WTC11 (cell line): ENCODE data around the gene ETF1. TPM values are rescaled to one million over a fixed set of nuclear protein-coding genes. Genes with fewer than 3 reads are reported as not detected.

Experiments
- ATAC-seq: fragments of 200-7000 bp; cut with Tn5 transposase; 2 replicates; pipeline ENCODE4 v1.10.0; 2021; ENCODE audit warnings: mild to moderate bottlenecking, moderate library complexity
- CTCF ChIA-PET: fragments of 300-600 bp; sonication (Branson Sonifier 250); formaldehyde crosslinking; loops from one replicate; lab custom pipeline; 2021; ENCODE audit warnings: antibody characterized with exemption; lab: Charles Lee
- POLR2A ChIA-PET: fragments of 350-600 bp; sonication (Branson Sonifier 250); formaldehyde crosslinking; loops from one replicate; lab custom pipeline; 2021; ENCODE audit warnings: antibody characterized with exemption; lab: Charles Lee
- DNase-seq: peaks from one replicate; pipeline ENCODE4 v3.0.0; 2021; ENCODE audit warnings: low spot score
- H3K27ac Mint-ChIP-seq: 2 replicates; pipeline ENCODE4 v1.8.0; 2021; ENCODE audit warnings: mixed read lengths
- H3K27me3 Mint-ChIP-seq: 2 replicates; pipeline ENCODE4 v1.8.0; 2021; ENCODE audit warnings: low read depth, mild to moderate bottlenecking, moderate library complexity, mixed read lengths
- H3K36me3 Mint-ChIP-seq: 2 replicates; pipeline ENCODE4 v1.8.0; 2021; ENCODE audit warnings: mixed read lengths
- H3K4me1 Mint-ChIP-seq: 2 replicates; pipeline ENCODE4 v1.8.0; 2022; ENCODE audit warnings: mixed read lengths
- H3K4me3 Mint-ChIP-seq: 2 replicates; pipeline ENCODE4 v1.8.0; 2021; ENCODE audit warnings: mild to moderate bottlenecking, moderate library complexity, mixed read lengths
- H3K9me3 Mint-ChIP-seq: 2 replicates; pipeline ENCODE4 v1.8.0; 2021; ENCODE audit warnings: mixed read lengths
- ATF1 ChIP-seq: sonication (generic); formaldehyde crosslinking; IDR thresholded peaks from 2 replicates; pipeline ENCODE4 v1.8.1; 2023; ENCODE audit warnings: mild to moderate bottlenecking, moderate library complexity, missing genetic modification reagents
- CBFB ChIP-seq: sonication (generic); formaldehyde crosslinking; IDR thresholded peaks from 2 replicates; pipeline ENCODE4 v1.8.1; 2022; ENCODE audit warnings: mild to moderate bottlenecking, low read depth, missing genetic modification reagents
- FOXP1 ChIP-seq: sonication (generic); formaldehyde crosslinking; IDR thresholded peaks from 2 replicates; pipeline ENCODE4 v1.8.0; 2022; ENCODE audit warnings: missing genetic modification reagents, mild to moderate bottlenecking, moderate library complexity, borderline replicate concordance
- JUN ChIP-seq: sonication (generic); formaldehyde crosslinking; IDR thresholded peaks from 2 replicates; pipeline ENCODE4 v1.8.0; 2023; ENCODE audit warnings: mild to moderate bottlenecking, missing genetic modification reagents
- KAT7 ChIP-seq: sonication (generic); formaldehyde crosslinking; IDR thresholded peaks from 2 replicates; pipeline ENCODE4 v1.8.1; 2023; ENCODE audit warnings: missing genetic modification reagents, mild to moderate bottlenecking, borderline replicate concordance
- NR1H2 ChIP-seq: sonication (generic); formaldehyde crosslinking; IDR thresholded peaks from 2 replicates; pipeline ENCODE4 v1.9.0; 2021; ENCODE audit warnings: mild to moderate bottlenecking, moderate library complexity, missing genetic modification reagents
- NR2C2 ChIP-seq: sonication (generic); formaldehyde crosslinking; IDR thresholded peaks from 2 replicates; pipeline ENCODE4 v1.8.0; 2022; ENCODE audit warnings: mild to moderate bottlenecking, missing genetic modification reagents
- PRRX2 ChIP-seq: fragments of 250-450 bp; sonication (Bioruptor Pico); IDR thresholded peaks from 2 replicates; pipeline ENCODE4 v1.8.0; 2021; ENCODE audit warnings: mild to moderate bottlenecking
- RELA ChIP-seq: sonication (generic); formaldehyde crosslinking; IDR thresholded peaks from 2 replicates; pipeline ENCODE4 v1.8.1; 2022; ENCODE audit warnings: missing genetic modification reagents, mild to moderate bottlenecking, borderline replicate concordance
- SMAD3 ChIP-seq: sonication (generic); formaldehyde crosslinking; IDR thresholded peaks from 2 replicates; pipeline ENCODE4 v1.8.0; 2022; ENCODE audit warnings: missing genetic modification reagents, mild to moderate bottlenecking, borderline replicate concordance
- TCF7 ChIP-seq: sonication (generic); formaldehyde crosslinking; IDR thresholded peaks from 2 replicates; pipeline ENCODE4 v1.8.0; 2022; ENCODE audit warnings: mild to moderate bottlenecking, low read depth, missing genetic modification reagents, moderate library complexity
- USF1 ChIP-seq: sonication (generic); formaldehyde crosslinking; IDR thresholded peaks from 2 replicates; pipeline ENCODE4 v1.8.0; 2022; ENCODE audit warnings: mild to moderate bottlenecking, missing genetic modification reagents
- ZBTB21 ChIP-seq: sonication (generic); formaldehyde crosslinking; IDR thresholded peaks from 2 replicates; pipeline ENCODE4 v1.8.1; 2023; ENCODE audit warnings: mild to moderate bottlenecking, missing genetic modification reagents, borderline replicate concordance
- ZNF317 ChIP-seq: sonication (generic); formaldehyde crosslinking; IDR thresholded peaks from 2 replicates; pipeline ENCODE4 v1.8.1; 2023; ENCODE audit warnings: low read depth, mild to moderate bottlenecking, moderate library complexity, missing genetic modification reagents, borderline replicate concordance
- ZNF396 ChIP-seq: fragments of 250-450 bp; sonication (Bioruptor Pico); IDR thresholded peaks from 2 replicates; pipeline ENCODE4 v1.8.0; 2021; ENCODE audit warnings: mild to moderate bottlenecking, moderate library complexity, borderline replicate concordance
- ZNF416 ChIP-seq: fragments of 250-450 bp; sonication (Bioruptor Pico); IDR thresholded peaks from 2 replicates; pipeline ENCODE4 v1.9.0; 2021; ENCODE audit warnings: mild to moderate bottlenecking, inconsistent platforms
- total RNA-seq: library from RNA; stranded (reverse); gene quantifications from 3 replicates; pipeline ENCODE4 v1.2.3, GENCODE V29; 2021
- TF ChIP-seq, protein P1 (sequence below): fragments of 200-600 bp; IDR thresholded peaks from 2 replicates; pipeline ENCODE4 v1.8.0; 2022; ENCODE audit warnings: antibody characterized with exemption
- TF ChIP-seq, protein P2 (sequence below): sonication (generic); formaldehyde crosslinking; IDR thresholded peaks from 2 replicates; pipeline ENCODE4 v1.8.1; 2022; ENCODE audit warnings: low read depth, missing genetic modification reagents, borderline replicate concordance
- TF ChIP-seq, protein P3 (sequence below): sonication (generic); formaldehyde crosslinking; IDR thresholded peaks from 2 replicates; pipeline ENCODE4 v1.8.1; 2023; ENCODE audit warnings: mild to moderate bottlenecking, missing genetic modification reagents
- TF ChIP-seq, protein P4 (sequence below): sonication (generic); formaldehyde crosslinking; IDR thresholded peaks from 2 replicates; pipeline ENCODE4 v1.8.1; 2022; ENCODE audit warnings: missing genetic modification reagents, borderline replicate concordance
- TF ChIP-seq, protein P5 (sequence below): fragments of 250-450 bp; sonication (Bioruptor Pico); IDR thresholded peaks from 2 replicates; pipeline ENCODE4 v1.9.0; 2021; ENCODE audit warnings: mild to moderate bottlenecking

ETF1 gene
- total RNA-seq, 1 experiment from 2014 or later, result 137 TPM

- DNase-seq, result no peak
- Mint-ChIP-seq H3K9me3 (no peaks in the 10 kb centered on the region), H3K4me1 (no peaks in the 10 kb centered on the region)
- ATAC-seq, result no peak
- TF ChIP-seq, protein P1, sequence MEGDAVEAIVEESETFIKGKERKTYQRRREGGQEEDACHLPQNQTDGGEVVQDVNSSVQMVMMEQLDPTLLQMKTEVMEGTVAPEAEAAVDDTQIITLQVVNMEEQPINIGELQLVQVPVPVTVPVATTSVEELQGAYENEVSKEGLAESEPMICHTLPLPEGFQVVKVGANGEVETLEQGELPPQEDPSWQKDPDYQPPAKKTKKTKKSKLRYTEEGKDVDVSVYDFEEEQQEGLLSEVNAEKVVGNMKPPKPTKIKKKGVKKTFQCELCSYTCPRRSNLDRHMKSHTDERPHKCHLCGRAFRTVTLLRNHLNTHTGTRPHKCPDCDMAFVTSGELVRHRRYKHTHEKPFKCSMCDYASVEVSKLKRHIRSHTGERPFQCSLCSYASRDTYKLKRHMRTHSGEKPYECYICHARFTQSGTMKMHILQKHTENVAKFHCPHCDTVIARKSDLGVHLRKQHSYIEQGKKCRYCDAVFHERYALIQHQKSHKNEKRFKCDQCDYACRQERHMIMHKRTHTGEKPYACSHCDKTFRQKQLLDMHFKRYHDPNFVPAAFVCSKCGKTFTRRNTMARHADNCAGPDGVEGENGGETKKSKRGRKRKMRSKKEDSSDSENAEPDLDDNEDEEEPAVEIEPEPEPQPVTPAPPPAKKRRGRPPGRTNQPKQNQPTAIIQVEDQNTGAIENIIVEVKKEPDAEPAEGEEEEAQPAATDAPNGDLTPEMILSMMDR, result no peak
- no peak for TF ChIP-seq NR1H2
- TF ChIP-seq, protein P2, sequence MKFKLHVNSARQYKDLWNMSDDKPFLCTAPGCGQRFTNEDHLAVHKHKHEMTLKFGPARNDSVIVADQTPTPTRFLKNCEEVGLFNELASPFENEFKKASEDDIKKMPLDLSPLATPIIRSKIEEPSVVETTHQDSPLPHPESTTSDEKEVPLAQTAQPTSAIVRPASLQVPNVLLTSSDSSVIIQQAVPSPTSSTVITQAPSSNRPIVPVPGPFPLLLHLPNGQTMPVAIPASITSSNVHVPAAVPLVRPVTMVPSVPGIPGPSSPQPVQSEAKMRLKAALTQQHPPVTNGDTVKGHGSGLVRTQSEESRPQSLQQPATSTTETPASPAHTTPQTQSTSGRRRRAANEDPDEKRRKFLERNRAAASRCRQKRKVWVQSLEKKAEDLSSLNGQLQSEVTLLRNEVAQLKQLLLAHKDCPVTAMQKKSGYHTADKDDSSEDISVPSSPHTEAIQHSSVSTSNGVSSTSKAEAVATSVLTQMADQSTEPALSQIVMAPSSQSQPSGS (CRISPR knock-in tag), result no peak
- no peak for TF ChIP-seq RELA (CRISPR knock-in tag)
- no peak for TF ChIP-seq SMAD3 (CRISPR knock-in tag)
- TF ChIP-seq ZNF396 (CRISPR knock-in tag), result no peak
- TF ChIP-seq ZNF317 (CRISPR knock-in tag), result no peak
- TF ChIP-seq ZBTB21 (CRISPR knock-in tag), result no peak
- TF ChIP-seq TCF7, result no peak
- TF ChIP-seq, protein P3, sequence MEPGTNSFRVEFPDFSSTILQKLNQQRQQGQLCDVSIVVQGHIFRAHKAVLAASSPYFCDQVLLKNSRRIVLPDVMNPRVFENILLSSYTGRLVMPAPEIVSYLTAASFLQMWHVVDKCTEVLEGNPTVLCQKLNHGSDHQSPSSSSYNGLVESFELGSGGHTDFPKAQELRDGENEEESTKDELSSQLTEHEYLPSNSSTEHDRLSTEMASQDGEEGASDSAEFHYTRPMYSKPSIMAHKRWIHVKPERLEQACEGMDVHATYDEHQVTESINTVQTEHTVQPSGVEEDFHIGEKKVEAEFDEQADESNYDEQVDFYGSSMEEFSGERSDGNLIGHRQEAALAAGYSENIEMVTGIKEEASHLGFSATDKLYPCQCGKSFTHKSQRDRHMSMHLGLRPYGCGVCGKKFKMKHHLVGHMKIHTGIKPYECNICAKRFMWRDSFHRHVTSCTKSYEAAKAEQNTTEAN (CRISPR knock-in tag), result no peak
- no peak for TF ChIP-seq CBFB (CRISPR knock-in tag)
- TF ChIP-seq ATF1 (CRISPR knock-in tag), result no peak
- TF ChIP-seq ZNF416 (CRISPR knock-in tag), result no peak
- TF ChIP-seq, all 79 proteins: peak for 0
- H3K4me3 Mint-ChIP-seq, result no peak overlapping the region
- peaks cover under 1% of the 10 kb centered on the region; the same call in 1 of the 2 replicates for H3K36me3 Mint-ChIP-seq
- ChIA-PET CTCF (interaction anchor here (0.6 to 7.3 kb wide), 9 partner anchors 9 to 268 kb away, joined by 3 to 254 read pairs (median 10); partner anchors contain the start of genes EGR1 and ETF1), POLR2A (interaction anchor here (3.3 kb wide), 1 partner anchor 36 kb away, joined by 28 read pairs; the partner anchor contains the start of gene EGR1)
- H3K27ac Mint-ChIP-seq, result 0 out of 2 replicates have a peak overlapping the region, but pooled peaks have one; percentile 11
- H3K27me3 Mint-ChIP-seq, result no peaks in the 10 kb centered on the region
Observed at GRCh38 chr5:138502121-138502520, 40.9 kb downstream of the ETF1 start.

DNA sequence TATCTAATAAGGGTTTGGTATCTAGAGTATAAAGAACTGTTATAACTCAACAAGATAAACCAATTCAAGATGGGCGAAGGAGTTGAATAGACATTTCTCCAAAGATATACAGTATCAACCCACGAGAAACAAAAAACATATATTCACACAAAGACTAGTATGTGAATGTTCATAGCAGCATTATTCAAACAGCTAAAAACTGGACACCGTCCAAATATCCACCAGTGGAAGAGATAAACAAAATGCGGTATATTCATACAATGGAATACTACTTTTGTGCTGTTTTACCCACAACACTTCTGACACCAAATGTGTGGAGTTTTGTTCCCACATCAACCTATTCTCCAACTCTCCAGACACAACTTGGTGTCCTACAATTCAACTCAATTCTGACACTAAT lies 44.7 kb downstream of the ETF1 start:
- DNase-seq (no peak), ATAC-seq (no peak)
- H3K27ac Mint-ChIP-seq, result no peak overlapping the region
- no peak overlapping the region for H3K4me3 Mint-ChIP-seq
- no peaks in the 10 kb centered on the region for H3K36me3 Mint-ChIP-seq
- ChIA-PET POLR2A (interaction anchor here (0.6 kb wide), 1 partner anchor 284 kb away, joined by 6 read pairs; no protein-coding TSS in a partner anchor), CTCF (interaction anchor here (0.9 to 7.3 kb wide), 2 partner anchors 38 to 81 kb away, joined by 3 to 254 read pairs; partner anchors contain the start of gene EGR1)
- H3K27me3 Mint-ChIP-seq, result no peaks in the 10 kb centered on the region
- H3K9me3 Mint-ChIP-seq, result no peaks in the 10 kb centered on the region
- H3K4me1 Mint-ChIP-seq, result peaks cover 6% of the 10 kb centered on the region
- TF ChIP-seq NR2C2 (CRISPR knock-in tag), result no peak
- TF ChIP-seq JUN (CRISPR knock-in tag), result no peak
- TF ChIP-seq PRRX2 (CRISPR knock-in tag), result no peak
- no peak for TF ChIP-seq USF1 (CRISPR knock-in tag)

DNA sequence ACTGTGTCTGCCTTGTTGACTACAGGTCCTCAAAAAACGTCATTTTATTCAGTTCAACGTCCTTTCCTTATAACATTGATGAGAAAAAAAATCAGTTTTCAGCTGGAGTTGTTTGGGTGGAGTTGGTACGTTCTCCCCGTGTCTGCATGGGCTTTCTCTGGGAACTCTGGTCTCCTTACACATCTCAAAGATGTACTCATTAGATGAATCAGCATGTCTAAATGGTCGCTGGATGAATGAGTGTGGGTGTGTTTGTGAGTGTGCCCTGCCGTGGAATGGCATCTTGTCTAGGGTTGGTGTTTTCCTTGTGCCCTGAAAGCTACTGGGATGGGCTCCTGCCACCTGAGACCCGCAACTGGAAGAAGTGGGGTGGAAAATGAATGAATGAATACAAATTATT lies 47.7 kb downstream of the ETF1 start:
- Mint-ChIP-seq H3K27me3 (peaks cover 20% of the 10 kb centered on the region), H3K4me3 (no peak overlapping the region), H3K27ac (0 out of 2 replicates have a peak overlapping the region, but pooled peaks have one; percentile 54)
- TF ChIP-seq FOXP1 (CRISPR knock-in tag), result no peak
- TF ChIP-seq, protein P1, result no peak
- TF ChIP-seq, protein P4, sequence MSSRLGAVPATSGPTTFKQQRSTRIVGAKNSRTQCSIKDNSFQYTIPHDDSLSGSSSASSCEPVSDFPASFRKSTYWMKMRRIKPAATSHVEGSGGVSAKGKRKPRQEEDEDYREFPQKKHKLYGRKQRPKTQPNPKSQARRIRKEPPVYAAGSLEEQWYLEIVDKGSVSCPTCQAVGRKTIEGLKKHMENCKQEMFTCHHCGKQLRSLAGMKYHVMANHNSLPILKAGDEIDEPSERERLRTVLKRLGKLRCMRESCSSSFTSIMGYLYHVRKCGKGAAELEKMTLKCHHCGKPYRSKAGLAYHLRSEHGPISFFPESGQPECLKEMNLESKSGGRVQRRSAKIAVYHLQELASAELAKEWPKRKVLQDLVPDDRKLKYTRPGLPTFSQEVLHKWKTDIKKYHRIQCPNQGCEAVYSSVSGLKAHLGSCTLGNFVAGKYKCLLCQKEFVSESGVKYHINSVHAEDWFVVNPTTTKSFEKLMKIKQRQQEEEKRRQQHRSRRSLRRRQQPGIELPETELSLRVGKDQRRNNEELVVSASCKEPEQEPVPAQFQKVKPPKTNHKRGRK, result no peak
- TF ChIP-seq, protein P5, sequence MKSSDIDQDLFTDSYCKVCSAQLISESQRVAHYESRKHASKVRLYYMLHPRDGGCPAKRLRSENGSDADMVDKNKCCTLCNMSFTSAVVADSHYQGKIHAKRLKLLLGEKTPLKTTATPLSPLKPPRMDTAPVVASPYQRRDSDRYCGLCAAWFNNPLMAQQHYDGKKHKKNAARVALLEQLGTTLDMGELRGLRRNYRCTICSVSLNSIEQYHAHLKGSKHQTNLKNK (CRISPR knock-in tag), result no peak
- TF ChIP-seq KAT7 (CRISPR knock-in tag), result no peak
- TF ChIP-seq, all 79 proteins: peak for 0
- DNase-seq (no peak), ATAC-seq (no peak)
- ChIA-PET CTCF (interaction anchor here (0.9 to 2.1 kb wide), 2 partner anchors 9 to 46 kb away, joined by 3 to 5 read pairs; no protein-coding TSS in a partner anchor), POLR2A (no interaction called here)
- Mint-ChIP-seq H3K36me3 (no peaks in the 10 kb centered on the region), H3K4me1 (peaks cover 20% of the 10 kb centered on the region), H3K9me3 (no peaks in the 10 kb centered on the region)
